GM21576 (cell line): ENCODE results near the gene PPP1R1C.

ENCODE experiments used
- ATAC-seq: cut with Tn5 transposase; IDR thresholded peaks from one replicate; pipeline ENCODE4 v1.9.1; 2021; ENCODE audit warnings: mild to moderate bottlenecking, moderate library complexity; ENCODE audit not compliant: unreplicated experiment

The PPP1R1C gene

GRCh38 chr2:181971032-181971431 lies 14.6 kb upstream of the PPP1R1C start:
- ATAC-seq, result no peak

GRCh38 chr2:181972431-181973170 lies 13.1 kb upstream of the PPP1R1C start:
- ATAC-seq, result no peak

DNA sequence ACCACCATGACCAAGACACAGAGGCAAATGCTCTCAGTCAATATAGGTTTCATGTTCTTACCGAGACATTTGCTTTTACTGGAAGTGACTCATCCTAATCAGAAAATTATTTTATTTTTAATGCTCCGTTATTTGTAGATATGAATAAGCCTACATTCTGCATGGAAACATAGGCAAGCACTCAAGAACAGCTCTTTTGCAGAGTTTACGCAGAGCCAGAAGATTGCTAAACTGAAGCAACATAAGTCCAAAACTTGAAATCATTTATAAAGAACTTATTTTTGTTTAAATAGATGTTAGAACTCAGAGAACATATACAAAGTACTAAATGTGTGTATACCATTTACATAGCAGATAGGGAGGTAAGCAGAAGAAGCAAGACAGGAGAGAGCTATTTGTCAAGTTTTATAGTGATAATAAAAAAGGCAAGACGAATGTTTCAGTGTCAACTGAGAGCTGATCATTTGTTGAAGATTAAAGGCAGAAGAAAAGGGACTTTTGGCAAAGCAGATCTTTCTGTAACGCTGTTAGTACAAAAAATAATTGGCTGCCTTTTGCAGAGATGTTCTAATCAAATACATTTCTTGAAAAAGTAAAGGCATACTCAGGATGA lies 12.4 kb upstream of the PPP1R1C start:
- ATAC-seq, result no peak

DNA sequence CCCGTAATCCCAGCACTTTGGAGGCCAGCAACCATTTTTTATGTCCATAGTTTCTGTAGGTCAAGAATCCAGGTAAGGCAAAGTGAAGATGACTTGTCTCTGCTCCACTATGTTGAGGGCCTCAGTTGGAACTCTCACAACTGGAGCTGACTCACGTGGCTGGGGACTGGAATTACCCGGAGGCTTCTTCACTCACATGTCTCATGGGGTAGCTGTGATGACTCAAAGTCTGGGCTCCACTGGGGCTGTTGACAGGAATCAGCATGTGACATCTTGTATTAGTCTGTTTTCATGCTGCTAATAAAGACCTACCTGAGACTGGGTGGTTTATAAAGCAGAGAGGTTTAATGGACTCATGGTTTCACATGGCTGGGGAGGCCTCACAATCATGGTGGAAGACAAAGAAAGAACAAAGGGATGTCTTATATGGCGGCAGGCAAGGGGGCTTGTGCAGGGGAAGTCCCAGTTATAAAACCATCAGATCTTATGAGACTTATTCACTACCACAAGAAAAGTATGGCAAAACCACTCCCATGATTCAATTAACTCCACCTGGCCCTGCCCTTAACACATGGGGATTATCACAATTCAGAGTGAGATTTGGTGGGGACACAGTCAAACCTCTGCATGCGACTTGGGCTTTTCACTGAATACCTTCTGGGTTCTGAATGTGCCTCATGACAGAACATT lies 7.8 kb upstream of the PPP1R1C start:
- ATAC-seq, result peak; percentile 42

DNA sequence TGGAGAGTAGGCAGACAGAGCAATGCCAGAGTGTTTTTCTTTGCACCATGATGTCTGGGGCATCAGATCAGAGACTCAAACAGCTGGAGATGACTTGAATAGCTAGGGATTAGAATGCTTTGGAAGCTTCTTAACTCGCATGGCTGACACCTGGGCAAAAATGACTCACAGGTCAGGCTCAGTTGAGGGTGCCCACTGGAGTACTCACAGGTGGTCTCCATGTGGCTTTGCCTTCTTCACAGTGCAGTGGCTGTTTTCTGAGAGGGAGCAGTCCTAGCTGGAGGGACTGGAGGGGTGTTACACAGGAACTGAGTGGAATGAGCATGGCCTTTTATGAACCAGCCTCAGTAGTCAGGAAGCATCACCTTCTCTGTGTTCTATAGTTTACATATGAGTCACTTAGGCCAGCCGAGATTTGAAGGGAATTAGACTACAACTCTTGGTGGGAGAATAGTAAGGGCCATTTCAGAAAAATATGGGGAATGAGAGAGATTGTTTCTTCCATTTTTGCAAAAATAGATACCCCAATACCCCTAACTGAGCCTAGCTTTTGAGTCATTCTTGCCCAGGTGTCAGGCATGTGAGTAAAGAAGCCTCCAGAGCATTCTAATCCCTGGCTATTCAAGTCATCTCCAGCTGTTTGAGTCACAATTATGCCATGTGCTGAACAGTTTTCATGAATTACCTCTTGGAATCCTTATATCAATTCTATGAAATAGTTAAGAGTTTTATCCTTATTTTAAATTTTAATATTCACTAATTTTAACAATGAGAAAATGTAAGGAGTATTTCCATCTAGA lies 7.1 kb upstream of the PPP1R1C start:
- ATAC-seq, result no peak

DNA sequence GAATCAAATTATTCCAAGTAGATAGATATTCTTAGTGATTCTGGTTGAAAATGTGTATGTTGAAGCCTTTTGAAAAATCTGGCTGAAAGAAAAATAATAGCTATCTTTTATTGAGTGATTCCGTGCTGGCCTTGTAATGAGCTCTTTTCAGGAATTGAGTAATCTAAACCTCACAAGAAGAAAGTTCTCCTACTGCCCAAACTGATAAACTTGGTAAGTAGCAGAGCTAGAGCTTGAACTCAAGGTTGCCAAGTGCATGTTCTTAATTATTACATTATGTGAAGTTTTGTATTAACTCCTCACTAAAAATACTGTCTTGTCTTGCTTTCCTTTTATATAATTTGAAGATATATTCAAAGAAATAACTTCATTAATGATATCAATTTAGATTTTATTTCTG lies 1.6 kb upstream of the PPP1R1C start:
- ATAC-seq, result no peak

- no peak for ATAC-seq
Measured at GRCh38 chr2:181984814-181985631, 630 bp upstream of the PPP1R1C start.

- no peak for ATAC-seq
Measured at GRCh38 chr2:181988154-181988924, 2.7 kb downstream of the PPP1R1C start.

- no peak for ATAC-seq
Measured at GRCh38 chr2:181989099-181989498, 3.4 kb downstream of the PPP1R1C start.

- ATAC-seq, result peak; percentile 98
Measured at GRCh38 chr2:181991171-181991885, 5.7 kb downstream of the PPP1R1C start.

- peak; percentile 70 for ATAC-seq
Measured at GRCh38 chr2:181992776-181993175, 7.1 kb downstream of the PPP1R1C start.

DNA sequence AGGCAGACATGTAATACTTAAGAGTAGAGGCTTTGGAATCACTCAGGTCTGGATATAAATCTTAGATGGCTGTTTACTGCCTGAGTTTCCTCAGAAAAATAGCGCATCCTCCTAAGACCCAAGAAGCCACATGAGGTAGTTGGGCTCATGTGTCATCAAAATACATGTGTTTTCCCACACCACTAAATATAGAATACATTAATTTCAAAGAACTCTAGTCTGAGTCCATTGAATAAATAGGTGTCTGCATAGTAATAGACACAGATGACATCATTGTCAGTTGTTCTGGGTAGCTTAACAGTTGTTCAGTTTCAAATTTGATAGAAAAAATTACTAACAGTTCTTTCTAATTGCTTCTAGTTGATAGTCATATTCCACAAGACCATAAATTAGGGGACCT lies 9.6 kb downstream of the PPP1R1C start:
- no peak for ATAC-seq

DNA sequence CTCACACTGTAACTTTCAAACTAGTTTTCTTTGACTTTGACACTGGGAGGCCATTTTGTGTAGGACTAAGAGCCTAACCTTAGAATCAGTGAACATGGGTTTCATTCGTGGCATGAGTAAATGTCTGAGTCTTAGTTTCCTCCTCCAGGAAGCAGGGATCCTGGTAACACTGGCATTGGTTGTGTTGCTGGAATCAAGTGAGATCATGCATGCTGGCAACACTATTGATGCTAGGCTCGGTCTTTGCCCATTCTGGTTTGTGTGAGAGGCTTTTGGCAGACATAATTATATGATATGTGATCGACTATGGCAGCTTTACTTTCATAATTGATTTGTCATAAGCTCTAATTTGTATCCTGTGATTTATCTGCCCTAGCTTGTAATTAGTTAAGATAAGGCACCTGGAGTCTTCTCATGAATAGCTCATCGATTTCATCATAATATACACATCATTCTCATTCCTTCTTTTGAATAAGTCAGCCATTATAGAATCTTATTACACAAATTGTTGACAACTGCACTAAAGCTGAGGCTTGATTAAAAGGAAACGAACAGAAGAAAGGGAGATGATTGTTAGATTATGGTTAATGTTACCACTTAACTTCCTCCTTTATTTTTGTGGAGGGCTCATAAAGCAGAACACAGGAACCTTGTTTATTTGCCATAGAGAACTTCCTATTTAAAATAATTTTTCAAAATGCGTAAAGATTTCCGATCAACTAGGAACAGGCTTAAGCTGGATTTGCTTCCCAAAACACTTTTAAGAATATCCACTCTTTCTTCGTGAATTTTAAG lies 12.6 kb downstream of the PPP1R1C start:
- ATAC-seq, result no peak

GRCh38 chr2:181998891-181999654 lies 13.4 kb downstream of the PPP1R1C start:
- no peak for ATAC-seq

DNA sequence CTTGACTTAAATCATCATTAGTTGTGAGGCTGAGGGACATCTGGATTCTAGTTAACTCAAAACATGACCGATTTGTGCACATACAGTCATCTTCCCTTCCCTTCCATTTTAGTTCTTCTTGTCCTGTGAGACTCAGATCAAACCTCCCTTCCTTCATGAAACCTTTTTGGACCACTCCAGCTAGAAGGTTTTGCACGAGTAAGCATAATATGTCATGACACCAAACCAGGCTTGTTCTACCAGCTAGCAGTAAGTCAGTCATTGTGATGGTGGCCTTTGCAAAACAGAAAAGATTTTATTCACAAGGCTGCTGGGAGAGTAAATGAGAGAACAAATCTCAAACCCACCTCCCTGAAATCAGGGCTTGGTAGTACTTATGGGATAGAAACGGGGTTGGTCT lies 14.3 kb downstream of the PPP1R1C start:
- ATAC-seq, result no peak

GRCh38 chr2:182004945-182005520 lies 19.4 kb downstream of the PPP1R1C start:
- no peak for ATAC-seq
